WTC11 (cell line): ENCODE data around the gene ZNF490. TPM values are rescaled to one million over a fixed set of nuclear protein-coding genes. Genes with fewer than 3 reads are reported as not detected.
"Not testable (repeated sequence)": the region's sequence is repeated elsewhere in the genome, so short reads cannot be mapped to it uniquely, and the experiment has no call there.

Experiments
- ATAC-seq: fragments of 200-7000 bp; cut with Tn5 transposase; 2 replicates; pipeline ENCODE4 v1.10.0; 2021; ENCODE audit warnings: mild to moderate bottlenecking, moderate library complexity
- CTCF ChIA-PET: fragments of 300-600 bp; sonication (Branson Sonifier 250); formaldehyde crosslinking; loops from one replicate; lab custom pipeline; 2021; ENCODE audit warnings: antibody characterized with exemption; lab: Charles Lee
- POLR2A ChIA-PET: fragments of 350-600 bp; sonication (Branson Sonifier 250); formaldehyde crosslinking; loops from one replicate; lab custom pipeline; 2021; ENCODE audit warnings: antibody characterized with exemption; lab: Charles Lee
- DNase-seq: peaks from one replicate; pipeline ENCODE4 v3.0.0; 2021; ENCODE audit warnings: low spot score
- H3K27ac Mint-ChIP-seq: 2 replicates; pipeline ENCODE4 v1.8.0; 2021; ENCODE audit warnings: mixed read lengths
- H3K27me3 Mint-ChIP-seq: 2 replicates; pipeline ENCODE4 v1.8.0; 2021; ENCODE audit warnings: low read depth, mild to moderate bottlenecking, moderate library complexity, mixed read lengths
- H3K36me3 Mint-ChIP-seq: 2 replicates; pipeline ENCODE4 v1.8.0; 2021; ENCODE audit warnings: mixed read lengths
- H3K4me1 Mint-ChIP-seq: 2 replicates; pipeline ENCODE4 v1.8.0; 2022; ENCODE audit warnings: mixed read lengths
- H3K4me3 Mint-ChIP-seq: 2 replicates; pipeline ENCODE4 v1.8.0; 2021; ENCODE audit warnings: mild to moderate bottlenecking, moderate library complexity, mixed read lengths
- H3K9me3 Mint-ChIP-seq: 2 replicates; pipeline ENCODE4 v1.8.0; 2021; ENCODE audit warnings: mixed read lengths
- FOXP1 ChIP-seq: sonication (generic); formaldehyde crosslinking; IDR thresholded peaks from 2 replicates; pipeline ENCODE4 v1.8.0; 2022; ENCODE audit warnings: missing genetic modification reagents, mild to moderate bottlenecking, moderate library complexity, borderline replicate concordance
- RORB ChIP-seq: fragments of 250-450 bp; sonication (Bioruptor Pico); IDR thresholded peaks from 2 replicates; pipeline ENCODE4 v1.9.0; 2021; ENCODE audit warnings: mild to moderate bottlenecking
- SOX15 ChIP-seq: fragments of 250-450 bp; sonication (Bioruptor Pico); IDR thresholded peaks from 2 replicates; pipeline ENCODE4 v1.9.0; 2021; ENCODE audit warnings: mild to moderate bottlenecking
- ZNF121 ChIP-seq: sonication (generic); formaldehyde crosslinking; IDR thresholded peaks from 2 replicates; pipeline ENCODE4 v1.8.0; 2023; ENCODE audit warnings: missing genetic modification reagents
- ZNF396 ChIP-seq: fragments of 250-450 bp; sonication (Bioruptor Pico); IDR thresholded peaks from 2 replicates; pipeline ENCODE4 v1.8.0; 2021; ENCODE audit warnings: mild to moderate bottlenecking, moderate library complexity, borderline replicate concordance
- ZNF671 ChIP-seq: fragments of 250-450 bp; sonication (Bioruptor Pico); IDR thresholded peaks from 2 replicates; pipeline ENCODE4 v1.8.0; 2021; ENCODE audit warnings: mild to moderate bottlenecking
- total RNA-seq: library from RNA; stranded (reverse); gene quantifications from 3 replicates; pipeline ENCODE4 v1.2.3, GENCODE V29; 2021
- TF ChIP-seq, protein P1 (sequence below): sonication (generic); formaldehyde crosslinking; IDR thresholded peaks from 2 replicates; pipeline ENCODE4 v1.8.1; 2023; ENCODE audit warnings: mild to moderate bottlenecking, missing genetic modification reagents, moderate library complexity
- TF ChIP-seq, protein P2 (sequence below): sonication (generic); formaldehyde crosslinking; IDR thresholded peaks from 2 replicates; pipeline ENCODE4 v1.8.0; 2023; ENCODE audit warnings: missing genetic modification reagents, mild to moderate bottlenecking, borderline replicate concordance

ZNF490 gene
- total RNA-seq, 1 experiment from 2014 or later = 7.3 TPM

DNA sequence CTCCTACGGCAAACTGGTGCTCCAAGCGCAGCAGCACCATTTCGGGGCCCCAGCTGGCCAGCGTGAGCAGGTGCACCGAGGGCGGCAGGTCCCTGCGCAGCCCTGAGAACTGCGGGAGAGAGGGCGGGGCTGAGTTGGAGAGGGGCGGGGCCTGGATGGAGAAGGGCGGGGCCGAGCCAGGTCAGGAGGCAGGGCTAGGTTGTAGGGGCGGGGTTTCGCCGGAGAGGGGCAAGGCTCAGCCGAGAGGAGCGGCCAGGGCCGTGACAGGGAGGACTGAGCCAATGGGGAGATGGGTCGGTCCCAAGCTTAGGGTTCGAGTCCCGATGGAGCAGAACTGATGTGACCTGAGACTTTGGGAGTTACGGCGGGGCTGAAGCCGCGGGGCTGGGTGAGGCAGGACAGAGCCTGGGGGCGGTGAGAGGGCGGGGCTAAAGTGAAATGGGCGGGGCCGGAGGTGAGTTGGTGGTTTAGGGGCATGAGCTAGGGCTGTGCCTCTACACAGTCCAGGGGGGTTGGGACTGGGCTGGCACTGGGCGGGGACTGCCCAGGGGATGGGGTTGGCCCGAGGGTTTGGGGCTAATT is 37.0 kb upstream of the ZNF490 start:
- Mint-ChIP-seq H3K4me3 (peak overlapping the region; percentile 76), H3K27me3 (peaks cover 11% of the 10 kb centered on the region), H3K9me3 (no peaks in the 10 kb centered on the region), H3K36me3 (peaks cover 6% of the 10 kb centered on the region), H3K4me1 (peaks cover 11% of the 10 kb centered on the region), H3K27ac (peak overlapping the region; percentile 95)
- ChIA-PET CTCF (interaction anchor here (0.6 to 3.3 kb wide), 16 partner anchors 8 to 403 kb away, joined by 3 to 23 read pairs (median 6); partner anchors contain the start of genes DHPS, MAN2B1, WDR83 and ZNF490), POLR2A (interaction anchor here (0.6 to 1.2 kb wide), 5 partner anchors 17 to 1668 kb away, joined by 3 to 7 read pairs (median 6); partner anchors contain the start of genes MAN2B1, WDR83, ZNF490 and ZNF791)
- ATAC-seq = peak; percentile 92
- DNase-seq = peak; percentile 95
- peak; percentile 93 for TF ChIP-seq ZNF121
- TF ChIP-seq, protein P1, sequence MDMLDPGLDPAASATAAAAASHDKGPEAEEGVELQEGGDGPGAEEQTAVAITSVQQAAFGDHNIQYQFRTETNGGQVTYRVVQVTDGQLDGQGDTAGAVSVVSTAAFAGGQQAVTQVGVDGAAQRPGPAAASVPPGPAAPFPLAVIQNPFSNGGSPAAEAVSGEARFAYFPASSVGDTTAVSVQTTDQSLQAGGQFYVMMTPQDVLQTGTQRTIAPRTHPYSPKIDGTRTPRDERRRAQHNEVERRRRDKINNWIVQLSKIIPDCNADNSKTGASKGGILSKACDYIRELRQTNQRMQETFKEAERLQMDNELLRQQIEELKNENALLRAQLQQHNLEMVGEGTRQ (CRISPR knock-in tag) = no peak

DNA sequence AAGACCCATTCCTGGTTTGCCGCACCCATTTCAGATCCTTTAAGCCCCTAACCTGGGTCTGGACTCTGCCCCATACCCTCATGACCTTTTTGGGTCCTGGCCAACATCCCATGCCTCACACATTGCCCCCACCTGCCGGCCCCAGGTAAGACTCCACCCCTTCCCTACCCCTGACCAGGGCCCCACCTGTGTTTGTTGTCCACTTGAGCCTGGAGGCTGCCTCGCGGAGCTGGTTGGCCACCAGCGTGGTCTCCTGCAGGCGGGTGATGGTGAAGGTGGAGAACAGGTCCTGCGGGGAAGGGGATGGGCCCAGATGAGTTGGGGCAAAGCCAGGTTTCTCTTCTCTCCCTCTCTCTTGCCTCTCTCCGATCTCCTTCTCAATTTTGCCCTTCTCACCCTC is 36.4 kb upstream of the ZNF490 start:
- peak overlapping the region; percentile 95 for H3K27ac Mint-ChIP-seq
- H3K9me3 Mint-ChIP-seq = no peaks in the 10 kb centered on the region
- TF ChIP-seq RORB = no peak
- TF ChIP-seq FOXP1 (CRISPR knock-in tag) = no peak
- no peak for TF ChIP-seq ZNF396 (CRISPR knock-in tag)
- TF ChIP-seq, protein P2, sequence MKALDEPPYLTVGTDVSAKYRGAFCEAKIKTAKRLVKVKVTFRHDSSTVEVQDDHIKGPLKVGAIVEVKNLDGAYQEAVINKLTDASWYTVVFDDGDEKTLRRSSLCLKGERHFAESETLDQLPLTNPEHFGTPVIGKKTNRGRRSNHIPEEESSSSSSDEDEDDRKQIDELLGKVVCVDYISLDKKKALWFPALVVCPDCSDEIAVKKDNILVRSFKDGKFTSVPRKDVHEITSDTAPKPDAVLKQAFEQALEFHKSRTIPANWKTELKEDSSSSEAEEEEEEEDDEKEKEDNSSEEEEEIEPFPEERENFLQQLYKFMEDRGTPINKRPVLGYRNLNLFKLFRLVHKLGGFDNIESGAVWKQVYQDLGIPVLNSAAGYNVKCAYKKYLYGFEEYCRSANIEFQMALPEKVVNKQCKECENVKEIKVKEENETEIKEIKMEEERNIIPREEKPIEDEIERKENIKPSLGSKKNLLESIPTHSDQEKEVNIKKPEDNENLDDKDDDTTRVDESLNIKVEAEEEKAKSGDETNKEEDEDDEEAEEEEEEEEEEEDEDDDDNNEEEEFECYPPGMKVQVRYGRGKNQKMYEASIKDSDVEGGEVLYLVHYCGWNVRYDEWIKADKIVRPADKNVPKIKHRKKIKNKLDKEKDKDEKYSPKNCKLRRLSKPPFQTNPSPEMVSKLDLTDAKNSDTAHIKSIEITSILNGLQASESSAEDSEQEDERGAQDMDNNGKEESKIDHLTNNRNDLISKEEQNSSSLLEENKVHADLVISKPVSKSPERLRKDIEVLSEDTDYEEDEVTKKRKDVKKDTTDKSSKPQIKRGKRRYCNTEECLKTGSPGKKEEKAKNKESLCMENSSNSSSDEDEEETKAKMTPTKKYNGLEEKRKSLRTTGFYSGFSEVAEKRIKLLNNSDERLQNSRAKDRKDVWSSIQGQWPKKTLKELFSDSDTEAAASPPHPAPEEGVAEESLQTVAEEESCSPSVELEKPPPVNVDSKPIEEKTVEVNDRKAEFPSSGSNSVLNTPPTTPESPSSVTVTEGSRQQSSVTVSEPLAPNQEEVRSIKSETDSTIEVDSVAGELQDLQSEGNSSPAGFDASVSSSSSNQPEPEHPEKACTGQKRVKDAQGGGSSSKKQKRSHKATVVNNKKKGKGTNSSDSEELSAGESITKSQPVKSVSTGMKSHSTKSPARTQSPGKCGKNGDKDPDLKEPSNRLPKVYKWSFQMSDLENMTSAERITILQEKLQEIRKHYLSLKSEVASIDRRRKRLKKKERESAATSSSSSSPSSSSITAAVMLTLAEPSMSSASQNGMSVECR (CRISPR knock-in tag) = no peak
- TF ChIP-seq, all 79 proteins: peak for 0

DNA sequence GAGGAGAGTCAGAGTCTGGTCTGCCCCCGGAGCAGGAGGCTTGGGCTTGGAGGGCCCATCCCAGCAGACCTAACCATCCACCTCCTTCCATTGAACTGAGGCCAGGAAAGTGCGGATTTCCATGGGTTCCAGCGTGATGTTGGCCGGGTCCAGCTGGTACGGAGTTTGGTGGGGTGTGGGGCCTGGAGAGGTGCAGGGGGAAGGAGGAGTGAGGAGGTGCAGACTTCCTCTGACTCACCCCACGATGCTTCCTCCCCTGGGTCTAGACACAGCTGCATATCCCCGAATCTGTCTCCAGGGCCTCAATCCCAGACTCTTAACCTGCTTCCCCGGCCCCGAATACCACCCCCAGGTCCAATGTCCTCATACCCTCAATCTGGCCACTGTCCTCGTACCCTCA is 35.9 kb upstream of the ZNF490 start:
- H3K27me3 Mint-ChIP-seq = peaks cover 15% of the 10 kb centered on the region
- ATAC-seq (no peak), DNase-seq (no peak)
- TF ChIP-seq ZNF671 = no peak
- TF ChIP-seq SOX15 (CRISPR knock-in tag) = no peak
- TF ChIP-seq, protein P2 (CRISPR knock-in tag) = no peak
- H3K27ac Mint-ChIP-seq = no peak overlapping the region
- POLR2A ChIA-PET = no interaction called here
- peaks cover 6% of the 10 kb centered on the region for H3K36me3 Mint-ChIP-seq
- peak overlapping the region; percentile 76 for H3K4me3 Mint-ChIP-seq
- CTCF ChIA-PET = interaction anchor here (1.1 to 2.8 kb wide), 6 partner anchors 10 to 83 kb away, joined by 3 to 22 read pairs (median 10); partner anchors contain the start of genes DHPS, MAN2B1 and WDR83
- H3K4me1 Mint-ChIP-seq = peaks cover 11% of the 10 kb centered on the region
- no peaks in the 10 kb centered on the region for H3K9me3 Mint-ChIP-seq

More for the DNA sequence above, 36.4 kb upstream of the ZNF490 start:
- ChIA-PET POLR2A (interaction anchor here (0.6 to 1.2 kb wide), 5 partner anchors 17 to 1667 kb away, joined by 3 to 7 read pairs (median 6); partner anchors contain the start of genes MAN2B1, WDR83, ZNF490 and ZNF791), CTCF (interaction anchor here (1.0 to 3.3 kb wide), 16 partner anchors 8 to 403 kb away, joined by 3 to 23 read pairs (median 6); partner anchors contain the start of genes DHPS, MAN2B1, WDR83 and ZNF490)
- Mint-ChIP-seq H3K27me3 (peaks cover 11% of the 10 kb centered on the region), H3K4me1 (peaks cover 11% of the 10 kb centered on the region), H3K36me3 (peaks cover 6% of the 10 kb centered on the region), H3K4me3 (peak overlapping the region; percentile 76)
- no peak for ATAC-seq
- no peak for DNase-seq

DNA sequence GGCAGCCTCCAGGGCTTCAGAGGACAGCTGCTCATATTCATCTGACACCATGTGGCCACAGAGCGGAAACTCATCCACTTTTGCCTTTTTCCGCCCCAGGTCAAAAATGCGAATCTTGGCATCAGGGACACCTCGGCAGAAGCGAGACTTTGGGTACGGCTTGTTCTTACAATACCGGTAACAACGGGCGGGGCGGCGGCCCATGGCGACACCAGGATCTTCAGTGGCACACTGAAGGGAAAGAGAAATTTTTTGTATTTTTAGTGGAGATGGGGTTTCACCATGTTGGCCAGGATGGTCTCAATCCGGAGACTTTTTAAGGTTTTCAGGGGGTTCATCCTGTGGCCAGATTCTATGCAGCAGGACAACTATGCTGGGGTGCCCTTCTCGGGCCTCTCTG is 33.1 kb upstream of the ZNF490 start:
- DNase-seq, ATAC-seq, H3K27ac Mint-ChIP-seq, H3K4me3 Mint-ChIP-seq, H3K36me3 Mint-ChIP-seq, POLR2A ChIA-PET, H3K9me3 Mint-ChIP-seq, CTCF ChIA-PET: not testable (repeated sequence)
- Mint-ChIP-seq H3K27me3 (peaks cover 27% of the 10 kb centered on the region), H3K4me1 (peaks cover 15% of the 10 kb centered on the region)
